A673 (cell line): ENCODE data around the gene ANKRD52. TPM values are rescaled to one million over a fixed set of nuclear protein-coding genes. Genes with fewer than 3 reads are reported as not detected.

ENCODE experiments used
- BruUV-seq: library from RNA; stranded (reverse); fragments of 400-500 nt; replicated peaks from 2 replicates; lab custom pipeline; 2021; lab: Mats Ljungman, UMichigan
- CTCF ChIA-PET: fragments of 300-600 bp; sonication (Branson Sonifier 250); formaldehyde crosslinking; loops from one replicate; lab custom pipeline; 2022; ENCODE audit warnings: antibody characterized with exemption; lab: Charles Lee
- POLR2A ChIA-PET: fragments of 300-600 bp; sonication (Branson Sonifier 250); formaldehyde crosslinking; loops from one replicate; lab custom pipeline; 2022; ENCODE audit warnings: antibody characterized with exemption; ENCODE audit not compliant: low non-redundant PET; lab: Charles Lee
- DNase-seq: peaks from one replicate; pipeline ENCODE4 v3.0.0-alpha.2; 2015; ENCODE audit warnings: low spot score
- H3K27ac ChIP-seq: fragments of 200-600 bp; sonication (generic); 2 replicates; pipeline ENCODE4 v1.5.1; 2016; ENCODE audit warnings: mixed run types, low read depth, mild to moderate bottlenecking, mixed read lengths, antibody characterized with exemption, low read length; ENCODE audit not compliant: poor library complexity, severe bottlenecking
- H3K27me3 ChIP-seq: fragments of 200-600 bp; sonication (generic); replicated peaks from 2 replicates; pipeline ENCODE4 v1.6.1; 2017; ENCODE audit warnings: mixed run types, low read depth, mild to moderate bottlenecking, mixed read lengths, antibody characterized with exemption, low read length; ENCODE audit not compliant: insufficient read depth, poor library complexity
- H3K36me3 ChIP-seq: fragments of 200-600 bp; sonication (generic); 2 replicates; pipeline ENCODE4 v1.6.1; 2016; ENCODE audit warnings: mixed run types, mild to moderate bottlenecking, mixed read lengths, antibody characterized with exemption, low read length; ENCODE audit not compliant: insufficient read depth, poor library complexity, severe bottlenecking
- H3K4me1 ChIP-seq: fragments of 200-600 bp; sonication (generic); 2 replicates; pipeline ENCODE4 v1.6.1; 2017; ENCODE audit warnings: mixed run types, mild to moderate bottlenecking, mixed read lengths, antibody characterized with exemption, low read length; ENCODE audit not compliant: insufficient read depth, poor library complexity, severe bottlenecking
- H3K4me3 ChIP-seq: fragments of 200-600 bp; sonication (generic); 2 replicates; pipeline ENCODE4 v1.5.1; 2016; ENCODE audit warnings: low read depth, mixed run types, mild to moderate bottlenecking, mixed read lengths, low read length; ENCODE audit not compliant: poor library complexity, severe bottlenecking
- H3K9me3 ChIP-seq: fragments of 200-600 bp; sonication (generic); 2 replicates; pipeline ENCODE4 v1.6.1; 2016; ENCODE audit warnings: mixed run types, low read depth, mild to moderate bottlenecking, mixed read lengths, antibody characterized with exemption, low read length; ENCODE audit not compliant: poor library complexity, severe bottlenecking
- EZH2 ChIP-seq: fragments of 200-600 bp; sonication (generic); IDR thresholded peaks from 2 replicates; pipeline ENCODE4 v1.6.1; 2017; ENCODE audit warnings: borderline replicate concordance, low read depth, mild to moderate bottlenecking, mixed read lengths, antibody characterized with exemption, low read length; ENCODE audit not compliant: poor library complexity, severe bottlenecking
- intact Hi-C: fragments of 100-400 bp; cut with micrococcal nuclease; formaldehyde crosslinking; loops from one replicate; pipeline ENCODE4 v1.10.0; 2022; ENCODE audit not compliant: unreplicated experiment
- total RNA-seq: library from RNA; stranded (reverse); gene quantifications from 2 replicates; pipeline ENCODE4 v1.2.3, GENCODE V29; 2021
- TF ChIP-seq, protein P1 (sequence below): fragments of 300-800, 200-600 bp; sonication (generic); conservative IDR thresholded peaks from 2 replicates; pipeline ENCODE4 v1.5.1; 2017; ENCODE audit warnings: low read depth, mild to moderate bottlenecking, antibody characterized with exemption, low read length, moderate library complexity, mixed read lengths

The ANKRD52 gene
- total RNA-seq, 1 experiment from 2014 or later: 74.7 TPM

DNA sequence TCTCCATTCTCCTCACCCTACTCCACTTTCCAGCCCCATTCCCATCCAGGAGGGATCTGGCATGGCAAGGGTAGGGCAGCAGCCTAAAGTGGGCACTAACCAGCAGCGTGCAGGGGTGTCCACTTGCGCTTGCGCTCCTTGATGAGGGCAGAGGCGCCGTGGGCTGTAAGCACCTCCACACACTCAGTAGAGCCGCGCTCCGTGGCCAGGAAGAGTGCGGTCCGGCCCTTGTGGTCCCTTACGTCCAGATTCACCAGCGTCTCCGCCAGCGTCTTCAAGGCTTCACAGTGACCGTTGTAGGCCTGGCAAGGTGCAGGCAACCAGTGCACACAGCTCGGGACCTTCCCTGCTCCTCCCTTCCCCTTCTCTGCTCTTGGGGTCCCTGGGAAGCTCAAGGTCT is 10.3 kb downstream of the ANKRD52 start:
- no TSS peak for BruUV-seq
- CTCF ChIA-PET: interaction anchor here (0.6 kb wide), 1 partner anchor 48 kb away, joined by 3 read pairs; no protein-coding TSS in a partner anchor
- TF ChIP-seq, protein P1, sequence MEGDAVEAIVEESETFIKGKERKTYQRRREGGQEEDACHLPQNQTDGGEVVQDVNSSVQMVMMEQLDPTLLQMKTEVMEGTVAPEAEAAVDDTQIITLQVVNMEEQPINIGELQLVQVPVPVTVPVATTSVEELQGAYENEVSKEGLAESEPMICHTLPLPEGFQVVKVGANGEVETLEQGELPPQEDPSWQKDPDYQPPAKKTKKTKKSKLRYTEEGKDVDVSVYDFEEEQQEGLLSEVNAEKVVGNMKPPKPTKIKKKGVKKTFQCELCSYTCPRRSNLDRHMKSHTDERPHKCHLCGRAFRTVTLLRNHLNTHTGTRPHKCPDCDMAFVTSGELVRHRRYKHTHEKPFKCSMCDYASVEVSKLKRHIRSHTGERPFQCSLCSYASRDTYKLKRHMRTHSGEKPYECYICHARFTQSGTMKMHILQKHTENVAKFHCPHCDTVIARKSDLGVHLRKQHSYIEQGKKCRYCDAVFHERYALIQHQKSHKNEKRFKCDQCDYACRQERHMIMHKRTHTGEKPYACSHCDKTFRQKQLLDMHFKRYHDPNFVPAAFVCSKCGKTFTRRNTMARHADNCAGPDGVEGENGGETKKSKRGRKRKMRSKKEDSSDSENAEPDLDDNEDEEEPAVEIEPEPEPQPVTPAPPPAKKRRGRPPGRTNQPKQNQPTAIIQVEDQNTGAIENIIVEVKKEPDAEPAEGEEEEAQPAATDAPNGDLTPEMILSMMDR: no peak
- no peak for TF ChIP-seq EZH2
- no peaks in the 10 kb centered on the region for H3K4me1 ChIP-seq
- intact Hi-C loops: no loop called here
- DNase-seq: no peak
- no peak overlapping the region for H3K4me3 ChIP-seq
- no peak overlapping the region for H3K27ac ChIP-seq
- H3K27me3 ChIP-seq: no peaks in the 10 kb centered on the region
- H3K36me3 ChIP-seq: peaks cover 79% of the 10 kb centered on the region
- POLR2A ChIA-PET: no interaction called here
- no peaks in the 10 kb centered on the region for H3K9me3 ChIP-seq

DNA sequence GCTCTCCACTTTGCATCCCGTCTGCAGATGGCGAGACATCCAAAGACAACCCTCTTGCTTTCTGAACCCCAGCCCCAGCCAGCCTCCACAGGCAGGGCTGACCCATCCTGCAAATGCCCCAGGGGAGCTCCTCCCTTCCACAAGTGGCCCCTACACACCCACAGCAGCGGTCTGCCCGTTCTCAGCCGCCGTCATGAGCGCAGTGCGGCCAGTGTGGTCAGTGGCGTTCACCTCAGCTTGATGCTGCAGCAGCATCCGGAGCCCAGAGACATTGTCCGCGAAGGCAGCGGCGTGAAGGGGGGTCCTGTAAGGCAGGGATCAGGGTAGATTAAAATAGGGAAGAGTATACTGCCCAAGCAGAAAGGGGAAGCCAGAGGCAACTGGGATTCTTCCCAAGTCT is 13.7 kb downstream of the ANKRD52 start:
- no peak overlapping the region for H3K4me3 ChIP-seq
- ChIA-PET POLR2A (no interaction called here), CTCF (no interaction called here)
- H3K27ac ChIP-seq: no peak overlapping the region
- intact Hi-C loops: no loop called here
- H3K4me1 ChIP-seq: no peaks in the 10 kb centered on the region
- TF ChIP-seq EZH2: no peak
- TF ChIP-seq, protein P1: no peak
- no TSS peak for BruUV-seq
- DNase-seq: no peak
- no peaks in the 10 kb centered on the region for H3K27me3 ChIP-seq
- no peaks in the 10 kb centered on the region for H3K9me3 ChIP-seq
- H3K36me3 ChIP-seq: peaks cover 80% of the 10 kb centered on the region

DNA sequence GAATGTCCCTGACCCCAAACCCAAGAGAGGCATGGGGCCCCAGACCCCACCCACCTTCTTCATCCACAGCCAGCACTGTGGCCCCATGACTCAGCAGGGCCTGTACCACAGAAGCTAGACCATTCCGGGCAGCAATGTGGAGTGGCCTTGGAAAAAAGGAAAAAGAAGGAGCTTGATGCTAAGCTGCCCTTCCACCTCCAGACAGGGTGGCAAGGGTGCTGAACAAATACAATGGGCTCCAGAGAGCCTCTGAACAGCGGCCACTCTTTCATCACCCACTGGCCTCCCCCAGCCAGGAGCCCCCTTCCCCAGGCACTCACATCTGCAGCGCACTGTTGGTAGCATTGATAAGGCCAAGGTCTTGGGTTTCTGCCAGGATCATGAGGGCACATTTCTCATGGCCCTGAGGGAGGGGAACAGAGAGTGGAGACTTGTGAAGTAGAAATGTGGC is 14.4 kb downstream of the ANKRD52 start:
- Histone ChIP-seq H3K27me3 (no peaks in the 10 kb centered on the region), H3K9me3 (no peaks in the 10 kb centered on the region), H3K4me1 (no peaks in the 10 kb centered on the region), H3K27ac (no peak overlapping the region), H3K4me3 (no peak overlapping the region), H3K36me3 (peaks cover 76% of the 10 kb centered on the region)
- no peak for TF ChIP-seq EZH2
- TF ChIP-seq, protein P1: no peak
- POLR2A ChIA-PET: no interaction called here
- CTCF ChIA-PET: interaction anchor here (0.6 kb wide), 1 partner anchor 10 kb away, joined by 9 read pairs; no protein-coding TSS in a partner anchor
- no TSS peak for BruUV-seq
- DNase-seq: no peak
- intact Hi-C loops: no loop called here
